Caco-2 (cell line): ENCODE results near the gene LSMEM2. TPM values are rescaled to one million over a fixed set of nuclear protein-coding genes. Genes with fewer than 3 reads are reported as not detected.
"Not testable (repeated sequence)": the region's sequence is repeated elsewhere in the genome, so short reads cannot be mapped to it uniquely, and the experiment has no call there.

Experiments used
- BruUV-seq: library from RNA; stranded (reverse); fragments of 400-500 nt; replicated peaks from 2 replicates; lab custom pipeline; 2021; lab: Mats Ljungman, UMichigan
- CTCF ChIA-PET: fragments of 300-600 bp; sonication (Branson Sonifier 250); formaldehyde crosslinking; loops from one replicate; lab custom pipeline; 2022; ENCODE audit warnings: antibody characterized with exemption; lab: Charles Lee
- POLR2A ChIA-PET: fragments of 300-600 bp; sonication (Branson Sonifier 250); formaldehyde crosslinking; loops from one replicate; lab custom pipeline; 2022; ENCODE audit warnings: antibody characterized with exemption; lab: Charles Lee
- DNase-seq, 2 experiments: peaks; one replicate each; pipeline versions ENCODE4 v3.0.0 to v3.0.0-alpha.2; 2020 to 2022
- H3K27me3 ChIP-seq: replicated peaks from 2 replicates; pipeline ENCODE4 v1.6.0; 2011; ENCODE audit warnings: low read length; ENCODE audit not compliant: control insufficient read depth, insufficient read depth
- H3K36me3 ChIP-seq: 2 replicates; pipeline ENCODE4 v1.5.1; 2011; ENCODE audit warnings: low read length; ENCODE audit not compliant: control insufficient read depth, insufficient read depth
- H3K4me1 ChIP-seq: fragments of 250-450 bp; sonication (Bioruptor Pico); 2 replicates; pipeline ENCODE4 v1.5.1; 2020; ENCODE audit warnings: mild to moderate bottlenecking
- H3K4me3 ChIP-seq: 2 replicates; pipeline ENCODE4 v1.5.1; 2011; ENCODE audit warnings: low read depth, mild to moderate bottlenecking, control low read depth, low read length
- H3K9me3 ChIP-seq: fragments of 250-450 bp; sonication (Bioruptor Pico); 2 replicates; pipeline ENCODE4 v1.5.1; 2020; ENCODE audit warnings: mild to moderate bottlenecking, moderate library complexity
- H3K27ac Mint-ChIP-seq: one replicate; pipeline ENCODE4 v1.8.0; 2022; ENCODE audit warnings: mixed read lengths; ENCODE audit not compliant: unreplicated experiment
- H3K27me3 Mint-ChIP-seq: one replicate; pipeline ENCODE4 v1.8.0; 2022; ENCODE audit warnings: mixed read lengths; ENCODE audit not compliant: insufficient read depth, unreplicated experiment
- H3K36me3 Mint-ChIP-seq: one replicate; pipeline ENCODE4 v1.8.0; 2022; ENCODE audit warnings: mild to moderate bottlenecking, mixed read lengths; ENCODE audit not compliant: insufficient read depth, unreplicated experiment
- H3K4me1 Mint-ChIP-seq: one replicate; pipeline ENCODE4 v1.8.0; 2022; ENCODE audit warnings: low read depth, mixed read lengths; ENCODE audit not compliant: unreplicated experiment
- H3K4me3 Mint-ChIP-seq: one replicate; pipeline ENCODE4 v1.8.0; 2022; ENCODE audit warnings: mild to moderate bottlenecking, moderate library complexity, mixed read lengths; ENCODE audit not compliant: unreplicated experiment
- H3K9me3 Mint-ChIP-seq: one replicate; pipeline ENCODE4 v1.8.0; 2022; ENCODE audit warnings: mixed read lengths; ENCODE audit not compliant: unreplicated experiment
- CTCF ChIP-seq, 2 experiments: fragments of 200-600 bp in 1 of 2; IDR thresholded peaks; 1 replicate in 1 of 2; 2 replicates in 1 of 2; pipeline versions ENCODE4 v1.5.1 to v1.8.0; 2011 to 2022; ENCODE audit warnings: antibody characterized with exemption in 1 of 2, control low read depth in 1 of 2, inconsistent platforms in 1 of 2, low read depth in 1 of 2, low read length in 1 of 2, mild to moderate bottlenecking in 1 of 2, moderate library complexity in 1 of 2; ENCODE audit not compliant: insufficient read depth in 1 of 2, severe bottlenecking in 1 of 2, unreplicated experiment in 1 of 2
- intact Hi-C: fragments of 100-400 bp; cut with micrococcal nuclease; formaldehyde crosslinking; loops from one replicate; pipeline ENCODE4 v1.10.0; 2022; ENCODE audit not compliant: unreplicated experiment
- total RNA-seq: library from RNA; stranded (reverse); gene quantifications from 2 replicates; pipeline ENCODE4 v1.2.3, GENCODE V29; 2022

Gene LSMEM2
- total RNA-seq, 1 experiment from 2014 or later = not detected

- peak overlapping the region; percentile 63 for H3K4me3 Mint-ChIP-seq
- BruUV-seq = no TSS peak
Measured at GRCh38 chr3:50260942-50261441, 17.9 kb upstream of the LSMEM2 start.

GRCh38 chr3:50261505-50261904 is 17.4 kb upstream of the LSMEM2 start:
- Mint-ChIP-seq H3K4me1 (peaks cover 19% of the 10 kb centered on the region), H3K27me3 (no peaks in the 10 kb centered on the region), H3K36me3 (peaks cover 31% of the 10 kb centered on the region), H3K27ac (peak overlapping the region; percentile 17), H3K9me3 (no peaks in the 10 kb centered on the region), H3K4me3 (no peak overlapping the region)
- BruUV-seq = TSS peak; percentile 22
- ChIA-PET POLR2A (no interaction called here), CTCF (no interaction called here)
- intact Hi-C loops = no loop called here
- no peak overlapping the region for H3K4me3 ChIP-seq
- no peaks in the 10 kb centered on the region for H3K9me3 ChIP-seq
- DNase-seq = no peak
- TF ChIP-seq CTCF (IDR thresholded peaks at IDR 0.05; ENCODE audit: insufficient read depth in 1 of 2, low read depth in 1 of 2, low read length in 1 of 2, severe bottlenecking in 1 of 2, unreplicated experiment in 1 of 2) = no peak
- peaks cover 4% of the 10 kb centered on the region; the same call in 1 of the 2 replicates for H3K36me3 ChIP-seq
- peaks cover 46% of the 10 kb centered on the region for H3K4me1 ChIP-seq
- no peaks in the 10 kb centered on the region for H3K27me3 ChIP-seq

More at GRCh38 chr3:50260942-50261441, 17.9 kb upstream of the LSMEM2 start:
- CTCF ChIA-PET = interaction anchor here (2.3 kb wide), 1 partner anchor 25 kb away, joined by 9 read pairs; the partner anchor contains the start of gene GNAI2
- H3K27me3 ChIP-seq = no peaks in the 10 kb centered on the region
- H3K9me3 ChIP-seq = no peaks in the 10 kb centered on the region
- no peak for DNase-seq
- H3K4me3 ChIP-seq = peak overlapping the region; percentile 48; the same call in 1 of the 2 replicates
- peaks cover 41% of the 10 kb centered on the region for H3K4me1 ChIP-seq
- POLR2A ChIA-PET = no interaction called here
- H3K36me3 Mint-ChIP-seq = peaks cover 31% of the 10 kb centered on the region
- H3K4me1 Mint-ChIP-seq = peaks cover 17% of the 10 kb centered on the region
- H3K36me3 ChIP-seq = peaks cover 5% of the 10 kb centered on the region; the same call in 1 of the 2 replicates
- no peaks in the 10 kb centered on the region for H3K9me3 Mint-ChIP-seq
- TF ChIP-seq CTCF (IDR thresholded peaks at IDR 0.05; ENCODE audit: insufficient read depth in 1 of 2, low read depth in 1 of 2, low read length in 1 of 2, severe bottlenecking in 1 of 2, unreplicated experiment in 1 of 2) = no peak
- peak overlapping the region; percentile 17 for H3K27ac Mint-ChIP-seq
- H3K27me3 Mint-ChIP-seq = no peaks in the 10 kb centered on the region
- intact Hi-C loops = loop anchor here (1.0 kb wide), 2 partner anchors 12 to 63 kb away; no protein-coding TSS in a partner anchor

GRCh38 chr3:50262200-50262599 is 16.7 kb upstream of the LSMEM2 start:
- H3K9me3 ChIP-seq, CTCF ChIA-PET, intact Hi-C loops, BruUV-seq, POLR2A ChIA-PET, H3K9me3 Mint-ChIP-seq, H3K4me3 ChIP-seq, DNase-seq, H3K27me3 ChIP-seq, H3K27me3 Mint-ChIP-seq, H3K36me3 ChIP-seq, H3K4me3 Mint-ChIP-seq: not testable (repeated sequence)
- Mint-ChIP-seq H3K4me1 (peaks cover 19% of the 10 kb centered on the region), H3K27ac (peak overlapping the region; percentile 96), H3K36me3 (peaks cover 31% of the 10 kb centered on the region)
- H3K4me1 ChIP-seq = peaks cover 49% of the 10 kb centered on the region
